COLO668 (cell line): Measurements from ENCODE around the gene PIGZ.
"Not testable (repeated sequence)": the region's sequence is repeated elsewhere in the genome, so short reads cannot be mapped to it uniquely, and the experiment has no call there.

Source experiments
- DNase-seq: peaks from one replicate; lab custom pipeline; 2025; ENCODE audit not compliant: unreplicated experiment; lab: John Stamatoyannopoulos, UW

Gene PIGZ

DNA sequence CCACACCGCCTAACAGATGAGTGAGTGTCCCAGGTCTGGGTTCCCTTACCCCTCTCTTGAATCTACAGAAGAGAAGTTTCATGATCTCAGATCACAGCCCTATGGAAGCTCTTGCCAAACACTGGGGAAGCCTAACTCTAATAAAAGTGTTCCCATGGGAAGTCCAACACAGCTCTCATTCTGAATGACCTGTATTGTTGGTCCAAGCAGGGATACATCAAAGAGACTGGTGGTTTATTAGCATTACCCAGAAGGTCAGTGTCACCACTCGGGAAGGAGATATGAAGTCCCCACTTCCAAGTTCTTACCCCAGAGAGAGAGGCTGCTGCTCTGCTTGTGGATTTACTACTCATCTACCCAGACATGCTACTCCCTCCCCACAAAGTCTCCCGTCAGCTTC lies 17.3 kb downstream of the PIGZ start:
- DNase-seq = no peak

GRCh38 chr3:196949750-196950149 lies 18.9 kb downstream of the PIGZ start:
- DNase-seq = no peak

DNA sequence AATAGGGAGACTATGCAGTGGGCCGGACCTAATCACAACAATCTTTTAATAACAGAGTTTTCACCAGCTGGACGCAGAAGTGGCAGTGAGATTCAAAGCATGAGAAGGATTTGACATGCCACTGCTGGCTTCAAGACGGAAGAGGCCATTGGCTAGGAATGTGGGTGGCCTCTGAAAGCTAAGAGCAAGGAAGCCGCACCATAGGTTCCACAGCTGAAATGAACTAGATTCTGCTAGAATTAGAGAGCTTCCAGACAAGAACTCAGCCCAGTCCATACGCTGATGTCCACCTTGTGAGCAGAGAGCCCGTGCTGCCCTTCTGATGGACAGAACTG lies 19.4 kb downstream of the PIGZ start:
- DNase-seq = no peak

DNA sequence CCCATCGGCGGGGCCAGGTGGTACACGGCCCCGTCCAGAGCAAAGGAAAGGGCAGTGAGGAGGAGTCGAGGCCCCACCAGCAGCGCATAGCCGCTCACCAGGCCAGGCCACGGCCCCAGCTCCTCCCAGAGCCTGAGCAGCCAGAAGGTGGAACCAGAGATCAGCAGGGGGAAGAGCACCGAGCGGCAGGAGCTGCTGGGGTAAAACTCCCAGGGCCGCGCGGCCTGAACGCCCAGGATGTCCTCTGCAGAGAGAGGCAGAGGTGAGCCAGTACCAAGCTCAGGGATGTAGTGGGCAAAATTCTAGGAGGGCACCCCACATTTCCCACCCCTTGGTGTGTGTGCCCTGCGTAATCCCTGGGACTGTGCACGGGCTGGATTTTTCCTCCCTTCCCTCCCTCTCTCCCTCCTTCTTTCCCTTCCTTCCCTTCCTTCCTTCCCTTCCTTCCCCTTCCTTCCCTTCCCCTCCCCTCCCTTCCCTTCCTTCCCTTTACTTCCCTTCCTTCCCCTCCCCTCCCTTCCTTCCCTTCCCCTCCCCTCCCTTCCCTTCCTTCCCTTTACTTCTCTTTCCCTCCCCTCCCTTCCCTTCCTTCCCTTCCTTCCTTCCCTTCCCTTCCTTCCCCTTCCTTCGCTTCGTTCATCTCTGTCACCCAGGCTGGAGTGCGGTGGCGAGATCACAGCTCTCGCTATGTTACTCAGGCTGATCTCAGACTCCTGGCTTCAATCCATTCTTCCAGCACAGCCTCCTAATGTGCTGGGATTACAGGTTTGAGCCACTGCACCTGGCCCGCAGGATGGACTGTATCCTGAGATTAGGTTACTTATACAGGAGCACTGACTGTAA lies 20.0 kb downstream of the PIGZ start:
- peak; percentile 24 for DNase-seq

GRCh38 chr3:196947860-196948441 lies 20.7 kb downstream of the PIGZ start:
- DNase-seq = no peak

DNA sequence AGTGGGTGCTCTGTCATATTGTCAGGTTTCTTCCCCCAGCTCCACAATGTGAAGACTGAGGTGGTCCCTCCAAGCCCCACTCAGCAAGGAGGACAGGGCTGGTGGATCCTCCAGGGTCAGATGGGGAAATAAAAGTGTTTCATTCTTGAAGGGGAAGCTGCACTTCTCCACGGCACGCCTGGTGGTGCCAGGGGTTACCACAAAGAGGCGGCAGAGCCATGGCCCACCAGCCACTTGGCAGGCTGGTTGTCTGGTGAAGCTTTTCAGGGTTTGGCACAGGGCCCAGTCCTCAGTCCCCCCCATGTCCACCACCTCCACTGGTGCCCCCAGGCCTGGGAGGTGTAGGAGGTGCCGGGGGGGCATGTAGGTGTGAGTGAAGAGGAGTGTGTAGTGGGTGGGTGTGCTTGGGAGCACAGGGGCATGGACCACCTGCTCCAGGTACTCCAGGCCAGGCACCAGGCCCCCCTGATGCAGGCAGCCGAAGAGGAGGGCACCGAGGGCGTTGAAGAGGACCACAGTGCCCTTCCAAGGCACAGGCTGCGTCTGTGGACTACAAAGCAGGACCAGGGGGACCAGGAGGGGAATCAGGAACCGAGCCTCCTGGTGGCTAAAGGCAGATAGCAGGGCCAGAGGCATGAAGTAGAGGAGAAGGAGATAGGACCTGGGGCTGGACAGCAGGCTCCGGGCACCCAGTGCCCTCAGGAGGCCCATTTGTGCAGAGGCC lies 21.3 kb downstream of the PIGZ start:
- no peak for DNase-seq

- DNase-seq = not testable (repeated sequence)
Observed at GRCh38 chr3:196944037-196944790, 24.4 kb downstream of the PIGZ start.

- peak; percentile 35 for DNase-seq
Observed at GRCh38 chr3:196942915-196943277, 25.7 kb downstream of the PIGZ start.

- peak; percentile 98 for DNase-seq
Observed at GRCh38 chr3:196942226-196942914, 26.3 kb downstream of the PIGZ start, which contains the start of gene NCBP2. Gene NCBP2 (minus strand): TSS chr3:196942528. CDS start chr3:196942503, 25 bp downstream.

GRCh38 chr3:196941729-196942225 lies 26.9 kb downstream of the PIGZ start:
- peak; percentile 61 for DNase-seq

DNA sequence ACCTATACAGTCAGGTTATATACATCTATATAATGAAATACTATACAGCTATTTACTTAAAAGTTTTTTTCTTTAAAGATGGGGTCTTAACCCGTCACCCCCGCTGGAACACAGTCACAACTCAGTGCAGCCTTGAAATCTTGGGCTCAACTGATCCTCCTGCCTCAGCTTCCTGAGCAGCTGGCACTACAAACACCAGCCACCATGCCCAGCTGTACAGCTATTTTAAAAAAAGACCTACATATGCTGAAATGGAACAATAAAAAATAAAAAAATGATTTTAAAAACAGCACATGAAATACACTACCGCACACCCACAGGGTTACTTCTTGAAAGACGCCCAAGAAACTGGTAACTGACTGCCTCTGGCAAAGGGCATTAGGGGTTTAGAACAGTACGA lies 30.1 kb downstream of the PIGZ start:
- no peak for DNase-seq

GRCh38 chr3:196938124-196938523 lies 30.5 kb downstream of the PIGZ start:
- no peak for DNase-seq

DNA sequence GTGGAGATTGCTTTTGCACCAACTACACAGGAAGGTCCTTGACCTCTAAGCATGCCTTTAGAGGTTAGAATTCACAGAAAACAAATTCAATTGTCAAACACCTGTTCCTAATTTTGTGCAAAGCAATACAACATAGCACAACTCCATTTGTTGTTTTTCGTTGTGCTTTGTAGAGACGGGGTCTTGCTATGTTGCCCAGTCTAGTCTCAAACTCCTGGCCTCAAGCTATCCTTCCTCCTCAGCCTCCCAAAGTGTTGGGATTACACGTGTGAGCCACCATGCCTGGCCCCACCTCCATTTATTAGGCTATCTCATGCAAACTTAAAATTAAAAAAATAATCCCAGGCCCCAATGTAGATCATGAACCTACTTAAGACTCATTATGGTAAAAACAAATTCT lies 32.3 kb downstream of the PIGZ start:
- DNase-seq = no peak

DNA sequence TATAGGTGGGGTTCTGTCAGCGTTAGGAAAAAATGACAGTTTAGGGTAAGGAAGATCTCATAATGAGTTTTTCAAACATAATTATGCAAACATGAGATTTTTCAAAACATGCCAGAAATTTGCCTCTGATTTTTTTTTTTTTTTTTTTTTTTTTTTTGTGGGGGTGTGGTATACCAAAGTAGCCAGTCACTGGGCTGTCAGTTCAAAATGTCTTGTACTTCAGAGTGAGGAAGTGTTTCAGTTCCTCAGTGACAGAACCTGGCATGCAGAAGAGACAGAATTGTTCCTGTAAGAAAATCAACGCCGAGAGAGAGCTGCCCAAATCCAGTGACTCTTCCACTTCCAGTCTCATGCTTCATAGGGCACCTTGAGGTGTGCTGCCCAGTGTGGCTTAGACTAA lies 36.0 kb downstream of the PIGZ start:
- DNase-seq = no peak

DNA sequence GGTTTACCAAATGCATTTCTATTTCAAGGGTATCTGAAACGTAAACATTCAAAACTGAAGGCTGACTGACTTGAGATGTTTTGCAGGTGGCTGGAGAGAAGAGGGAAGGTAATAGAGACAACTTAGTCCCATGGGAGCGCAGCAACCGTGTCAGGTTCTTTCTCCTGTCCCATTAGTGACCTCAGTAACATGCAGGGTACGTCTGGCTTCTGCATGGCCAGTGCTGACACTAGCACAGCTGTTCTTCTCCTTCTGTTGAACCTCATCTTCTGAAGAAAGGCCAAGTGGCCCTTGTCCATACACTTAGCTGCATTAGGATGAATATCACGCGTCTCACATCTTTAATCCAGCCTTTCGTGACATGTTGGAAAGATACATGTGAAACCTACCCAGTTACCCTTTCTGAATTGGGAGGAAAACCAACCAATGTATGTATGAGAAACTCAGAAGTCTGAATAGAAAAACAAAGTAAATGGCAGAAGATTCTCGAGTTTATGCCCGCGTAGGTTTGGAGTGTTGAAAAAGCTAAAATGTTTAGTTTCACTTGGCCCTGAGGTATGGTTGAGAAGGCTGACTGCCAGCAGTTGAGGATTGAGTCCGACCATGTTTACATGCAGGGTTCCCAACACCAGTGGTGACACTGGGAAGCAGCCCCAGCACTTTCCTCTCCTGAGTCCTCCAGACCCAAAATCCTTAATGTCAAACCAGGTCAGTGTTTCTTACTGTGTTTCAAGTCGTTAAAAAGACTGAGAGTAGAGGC lies 36.6 kb downstream of the PIGZ start:
- DNase-seq = no peak

GRCh38 chr3:196931157-196931556 lies 37.5 kb downstream of the PIGZ start:
- DNase-seq = no peak

DNA sequence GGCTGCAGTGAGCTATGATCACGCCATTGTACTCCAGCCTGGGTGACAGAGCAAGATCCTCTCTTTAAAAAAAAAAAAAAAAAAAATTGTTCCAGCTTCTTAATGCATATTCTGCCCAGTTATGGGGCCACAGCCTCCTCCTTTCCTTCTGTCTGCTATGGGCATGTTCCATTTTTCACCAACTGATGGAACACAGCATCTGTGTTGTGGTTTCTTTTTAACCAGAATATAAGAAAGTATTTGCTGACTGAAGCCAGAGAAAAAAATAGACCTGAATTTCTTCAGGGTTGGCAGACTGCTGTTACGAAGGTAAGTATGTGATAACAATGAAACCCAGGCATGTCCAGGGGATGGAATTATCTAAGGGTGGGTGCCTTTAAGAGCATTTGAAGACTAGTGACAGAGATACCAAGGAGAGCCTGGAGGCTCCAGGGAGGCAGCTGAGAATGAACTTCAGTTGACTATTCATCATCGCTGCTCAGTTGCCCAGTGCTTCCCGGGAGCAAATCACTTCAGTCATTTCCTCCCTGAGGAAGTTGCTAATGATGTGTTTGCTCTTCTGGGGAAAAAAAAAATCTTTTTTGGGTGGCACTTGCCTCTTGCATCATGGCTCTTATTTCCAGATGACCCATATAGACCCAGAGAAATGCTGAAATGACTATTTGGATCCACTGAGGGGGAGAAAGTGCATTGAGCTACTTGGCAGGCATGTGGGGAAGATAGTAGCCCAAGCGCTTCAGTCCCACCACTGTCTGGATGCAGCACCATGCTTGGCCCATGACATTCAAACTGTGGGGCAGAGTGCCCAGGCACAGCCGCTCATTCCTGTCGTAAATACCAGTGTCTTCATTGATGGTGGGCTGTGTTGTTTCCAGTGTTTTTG lies 40.8 kb downstream of the PIGZ start:
- no peak for DNase-seq

DNA sequence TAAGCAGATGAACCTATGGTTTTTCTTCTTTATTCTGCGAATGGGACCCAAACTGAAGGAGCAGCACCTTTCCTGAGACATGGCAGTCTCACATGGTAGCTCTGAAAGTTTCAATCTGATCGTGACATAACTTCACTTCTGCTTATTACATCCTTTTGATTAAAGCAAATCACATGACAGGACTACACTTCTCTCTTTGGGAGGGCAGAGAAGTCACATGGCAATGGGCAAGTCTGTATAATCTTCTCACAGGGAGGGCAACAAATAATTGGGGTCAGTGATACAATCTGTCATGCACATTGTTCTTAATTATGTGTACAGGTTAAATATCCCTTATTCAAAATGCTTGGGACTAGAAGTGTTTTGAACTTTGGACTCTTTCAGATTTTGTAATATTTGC lies 47.9 kb downstream of the PIGZ start:
- no peak for DNase-seq

DNA sequence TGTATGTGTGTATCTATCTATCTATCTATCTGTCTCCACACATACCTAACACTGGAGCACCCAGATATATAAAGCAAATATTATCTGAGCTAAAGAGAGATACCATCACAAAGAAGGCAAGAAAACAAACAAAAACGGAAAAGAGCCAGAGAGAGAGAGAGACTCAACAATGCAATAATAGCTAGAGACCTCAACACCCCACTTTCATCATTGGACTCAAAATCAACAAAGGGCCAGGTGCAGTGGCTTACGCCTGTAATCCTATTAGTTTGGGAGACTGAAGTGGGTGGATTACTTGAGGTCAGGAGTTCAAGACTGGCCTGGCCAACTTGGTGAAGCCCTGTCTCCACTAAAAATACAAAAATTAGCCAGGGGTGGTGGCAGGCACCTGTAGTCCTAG lies 49.7 kb downstream of the PIGZ start:
- peak; percentile 1 for DNase-seq
